ENCODE data around the gene TXNRD1.
"Not testable (repeated sequence)": the region's sequence is repeated elsewhere in the genome, so short reads cannot be mapped to it uniquely, and the experiment has no call there.

The TXNRD1 gene

DNA sequence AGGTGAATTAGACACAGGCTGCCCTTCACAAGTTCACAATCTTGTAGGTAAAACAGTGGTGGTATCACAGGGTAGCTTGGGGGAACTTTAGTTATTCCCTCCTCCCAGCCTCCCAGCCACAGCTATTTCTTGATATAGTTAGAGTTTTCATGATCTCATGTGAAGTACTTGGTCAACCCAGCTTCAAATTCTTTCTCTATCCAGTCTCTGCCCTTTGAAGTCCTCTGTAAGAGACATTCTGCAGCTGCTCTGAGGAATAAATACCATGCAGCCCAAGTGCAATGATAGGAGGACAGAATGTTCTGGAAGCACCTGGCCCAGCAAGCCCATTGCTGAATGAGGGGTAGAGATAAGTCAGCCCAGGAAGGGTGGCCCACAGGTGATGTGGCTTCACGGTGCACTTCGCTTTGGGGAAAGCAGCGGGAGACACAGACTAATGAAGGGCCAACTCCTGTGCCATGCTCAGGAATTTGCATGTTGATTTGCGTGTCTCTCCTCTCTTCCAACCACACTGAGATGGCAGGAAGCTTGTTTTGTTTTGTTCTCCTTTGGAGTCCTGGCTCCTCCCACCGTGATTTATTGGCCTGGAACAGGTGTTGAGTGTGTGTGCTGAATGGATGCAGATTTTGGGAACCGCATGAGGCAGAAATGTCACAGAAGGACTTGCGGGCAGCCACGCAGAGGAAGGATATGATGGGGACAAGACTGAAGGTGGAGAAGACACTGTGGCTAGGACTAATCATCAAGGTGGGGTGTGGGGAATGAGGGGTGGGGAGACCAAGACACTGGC, 8.0 kb upstream of the TXNRD1 start:
- H3K4me3 ChIP-seq, result no peak overlapping the region
- H3K36me3 ChIP-seq, result no peaks in the 10 kb centered on the region
- no peak overlapping the region for H3K4me2 ChIP-seq
- H3K4me1 ChIP-seq, result peaks cover 0 to 4% (median 0%) of the 10 kb centered on the region in 10 experiments; a peak in 1 of 20 replicates
- H3K9me3 ChIP-seq (replicated peaks in 1 of 11), result no peaks in the 10 kb centered on the region
- H3K27me3 ChIP-seq, result no peaks in the 10 kb centered on the region
- TF ChIP-seq Cebpa-rat (IDR thresholded peaks at IDR 0.05), result no peak
- H4K20me1 ChIP-seq, result no peaks in the 10 kb centered on the region
- H3K9ac ChIP-seq, result no peak overlapping the region
- no peak overlapping the region for H3K27ac ChIP-seq

DNA sequence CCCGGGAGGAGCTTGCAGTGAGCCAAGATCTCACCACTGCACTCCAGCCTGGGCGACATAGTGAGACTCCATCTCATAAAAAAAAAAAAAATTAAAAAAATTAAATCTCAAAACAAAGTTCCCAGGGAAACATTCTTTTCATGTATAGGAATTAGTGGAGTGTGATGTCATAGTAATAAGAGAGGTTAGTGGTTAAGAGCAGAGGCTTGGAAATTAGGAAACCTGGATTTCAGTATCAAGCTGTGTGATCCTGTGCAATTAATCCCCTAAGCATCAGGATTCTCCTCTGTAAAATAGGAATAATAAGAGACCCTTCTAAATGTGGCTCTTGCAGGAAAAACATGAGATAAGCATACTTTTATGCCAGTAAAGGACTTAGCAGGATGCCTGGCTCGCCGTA, 3.1 kb upstream of the TXNRD1 start:
- H3K9me3 ChIP-seq (replicated peaks in 1 of 11), result peaks cover 0 to 5% (median 0%) of the 10 kb centered on the region in 11 experiments; a peak in 4 of 22 replicates
- peaks cover 0 to 18% (median 12%) of the 10 kb centered on the region in 11 experiments; a peak in 16 of 22 replicates for H3K27me3 ChIP-seq
- H3K27ac ChIP-seq, result no peak overlapping the region
- no peaks in the 10 kb centered on the region for H4K20me1 ChIP-seq
- peaks cover 0 to 9% (median 6%) of the 10 kb centered on the region in 10 experiments; a peak in 9 of 20 replicates for H3K4me1 ChIP-seq
- H3K9ac ChIP-seq, result no peak overlapping the region
- no peak overlapping the region for H3K4me2 ChIP-seq
- H3K4me3 ChIP-seq, result no peak overlapping the region
- TF ChIP-seq Cebpa-rat (IDR thresholded peaks at IDR 0.05), result no peak
- H3K36me3 ChIP-seq, result no peaks in the 10 kb centered on the region

DNA sequence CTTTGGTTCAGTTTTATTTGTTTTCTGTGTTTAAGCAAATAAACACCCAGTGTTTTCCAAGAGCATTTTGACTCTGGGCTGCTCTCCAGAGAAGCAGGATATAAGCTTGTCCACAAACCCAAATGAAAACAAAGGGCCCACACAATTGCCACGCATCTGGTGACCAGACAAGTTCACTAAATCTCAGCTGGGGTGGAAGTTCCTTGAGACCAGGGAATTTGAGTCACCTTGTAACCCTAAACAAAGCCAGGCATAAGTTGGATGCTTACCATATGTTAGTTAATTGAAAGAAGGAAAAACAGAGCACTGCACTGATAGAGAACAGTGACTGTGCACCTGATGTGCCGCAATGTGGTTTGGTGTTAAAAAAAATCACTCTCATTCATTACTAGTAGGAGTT, 1.6 kb upstream of the TXNRD1 start:
- H3K27ac ChIP-seq, result no peak overlapping the region
- no peak overlapping the region for H3K9ac ChIP-seq
- no peak overlapping the region for H3K4me3 ChIP-seq
- peaks cover 0 to 18% (median 12%) of the 10 kb centered on the region in 11 experiments; a peak in 16 of 22 replicates for H3K27me3 ChIP-seq
- no peak overlapping the region for H3K4me2 ChIP-seq
- no peaks in the 10 kb centered on the region for H4K20me1 ChIP-seq
- peaks cover 2 to 13% (median 9%) of the 10 kb centered on the region in 10 experiments; a peak in 19 of 20 replicates for H3K4me1 ChIP-seq
- H3K9me3 ChIP-seq (replicated peaks in 1 of 11), result peaks cover 0 to 5% (median 0%) of the 10 kb centered on the region in 11 experiments; a peak in 4 of 22 replicates
- no peaks in the 10 kb centered on the region for H3K36me3 ChIP-seq
- no peak for TF ChIP-seq Cebpa-rat (IDR thresholded peaks at IDR 0.05)

DNA sequence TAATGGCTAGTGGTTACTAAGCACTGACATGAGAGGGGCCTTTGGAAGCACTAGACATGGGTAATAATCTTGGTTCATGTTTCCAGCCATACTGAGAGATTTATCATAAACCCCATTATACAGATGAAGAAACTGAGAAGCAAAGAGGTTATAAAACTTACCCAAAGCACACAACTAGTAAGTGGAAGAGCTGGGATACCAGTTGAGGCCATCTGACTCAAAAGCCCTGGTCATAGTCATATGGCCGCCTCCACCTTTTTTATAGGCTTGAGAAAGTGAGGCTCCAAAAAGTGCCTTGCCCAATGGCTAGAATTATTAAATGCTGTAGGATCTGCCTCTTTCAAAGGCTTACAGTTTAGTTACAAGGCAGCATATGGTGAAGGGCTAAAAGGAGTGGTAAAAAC, 944 bp downstream of the TXNRD1 start:
- Histone ChIP-seq H3K27me3 (peaks cover 0 to 18% (median 12%) of the 10 kb centered on the region in 11 experiments; a peak in 16 of 22 replicates), H3K9ac (no peak overlapping the region; a peak in 2 of 22 replicates), H3K9me3 (replicated peaks in 1 of 11) (peaks cover 0 to 5% (median 0%) of the 10 kb centered on the region in 11 experiments; a peak in 4 of 22 replicates), H3K27ac (no peak overlapping the region; a peak in 1 of 22 replicates), H3K4me1 (peaks cover 18 to 34% (median 28%) of the 10 kb centered on the region in 10 experiments), H3K4me2 (peak overlapping the region in 9 of 11 experiments; percentile 77 to 93 (median 87); a peak in 14 of 22 replicates), H4K20me1 (no peaks in the 10 kb centered on the region), H3K36me3 (no peaks in the 10 kb centered on the region), H3K4me3 (peak overlapping the region in 3 of 10 experiments; percentile 58 to 72 (median 63); a peak in 4 of 20 replicates)
- no peak for TF ChIP-seq Cebpa-rat (IDR thresholded peaks at IDR 0.05)

DNA sequence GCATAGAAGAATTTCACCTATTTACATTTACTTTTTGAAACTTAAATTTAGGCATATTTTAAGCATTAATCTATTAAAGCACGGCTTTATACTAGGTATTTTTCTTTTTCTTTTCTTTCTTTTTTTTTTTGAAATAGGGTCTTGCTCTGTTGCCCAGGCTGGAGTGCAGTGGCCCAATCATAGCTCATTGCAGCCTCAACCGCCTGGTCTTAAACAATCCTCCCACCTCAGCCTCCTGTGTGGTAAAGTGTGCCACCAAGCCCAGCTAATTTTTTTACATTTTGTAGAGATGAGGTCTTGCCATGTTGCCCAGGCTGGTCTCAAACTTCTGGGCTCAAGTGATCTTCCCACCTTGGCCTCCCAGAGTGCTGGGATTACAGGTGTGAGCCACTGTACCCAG, 2.9 kb downstream of the TXNRD1 start:
- H3K27ac ChIP-seq, result peak overlapping the region in 9 of 11 experiments; percentile 34 to 81 (median 61); a peak in 13 of 22 replicates
- H4K20me1 ChIP-seq; H3K4me3 ChIP-seq; H3K36me3 ChIP-seq; H3K9me3 ChIP-seq (replicated peaks in 1 of 11): not testable (repeated sequence)
- H3K27me3 ChIP-seq, result peaks cover 0 to 18% (median 12%) of the 10 kb centered on the region in 11 experiments; a peak in 16 of 22 replicates
- peak overlapping the region in 8 of 11 experiments; percentile 50 to 79 (median 70); a peak in 10 of 22 replicates for H3K4me2 ChIP-seq
- peaks cover 20 to 36% (median 30%) of the 10 kb centered on the region in 10 experiments for H3K4me1 ChIP-seq
- H3K9ac ChIP-seq, result peak overlapping the region in 2 of 11 experiments; percentile 45 to 62; a peak in 2 of 22 replicates

DNA sequence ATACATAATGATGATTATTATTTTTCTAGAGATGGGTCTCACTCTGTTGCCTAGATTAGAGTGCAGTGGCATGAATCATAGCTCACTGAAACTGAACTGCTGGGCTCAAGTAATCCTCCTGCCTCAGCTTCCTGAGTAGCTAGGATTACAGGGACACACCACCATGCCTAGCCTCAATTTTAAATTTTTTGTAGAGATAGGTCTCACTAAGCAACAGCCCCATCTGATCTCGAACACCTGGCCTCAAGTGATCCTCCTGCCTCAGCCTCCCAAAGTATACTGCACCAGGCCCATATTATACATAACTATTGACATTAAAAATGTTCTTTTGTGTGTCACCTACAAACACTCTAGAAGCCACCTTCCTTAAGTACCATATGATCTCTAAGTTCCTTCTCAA, 3.4 kb downstream of the TXNRD1 start:
- Histone ChIP-seq H3K4me3 (no peak overlapping the region), H3K9ac (peak overlapping the region in 3 of 11 experiments; percentile 22 to 62 (median 45); a peak in 3 of 22 replicates), H3K27ac (peak overlapping the region in 9 of 11 experiments; percentile 34 to 81 (median 61); a peak in 18 of 22 replicates), H3K4me2 (peak overlapping the region; percentile 48 to 79 (median 70); a peak in 20 of 22 replicates), H3K4me1 (peaks cover 23 to 40% (median 34%) of the 10 kb centered on the region in 10 experiments), H4K20me1 (no peaks in the 10 kb centered on the region), H3K27me3 (peaks cover 0 to 18% (median 12%) of the 10 kb centered on the region in 11 experiments; a peak in 16 of 22 replicates), H3K9me3 (replicated peaks in 1 of 11) (peaks cover 0 to 5% (median 0%) of the 10 kb centered on the region in 11 experiments; a peak in 4 of 22 replicates), H3K36me3 (no peaks in the 10 kb centered on the region)
- no peak for TF ChIP-seq Cebpa-rat (IDR thresholded peaks at IDR 0.05)

DNA sequence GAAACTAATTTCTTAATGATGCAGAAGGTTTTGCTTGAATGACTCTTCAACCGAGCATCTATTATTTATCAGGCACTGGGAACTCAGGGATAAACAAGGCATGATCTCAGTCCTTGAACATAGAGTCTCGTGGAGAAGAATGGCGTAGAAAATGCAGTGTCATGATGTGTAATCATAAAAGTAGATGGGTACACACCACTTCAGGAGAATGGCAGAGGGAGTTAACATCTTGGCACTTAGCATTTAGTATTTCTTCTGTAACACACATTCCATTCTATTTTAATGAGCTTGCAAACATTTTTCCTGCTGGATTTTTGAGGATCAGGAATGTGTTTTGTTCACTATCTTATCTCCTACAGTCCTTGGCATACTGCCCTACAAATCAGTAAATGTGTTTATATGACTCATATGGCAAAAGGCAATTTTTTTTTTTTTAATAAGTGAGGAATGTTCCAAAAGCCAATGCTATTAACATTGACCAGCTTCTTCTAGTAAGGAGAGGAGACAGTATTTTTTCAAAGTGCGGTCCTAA, 3.8 kb downstream of the TXNRD1 start:
- Histone ChIP-seq H3K36me3 (no peaks in the 10 kb centered on the region), H3K27ac (peak overlapping the region in 9 of 11 experiments; percentile 34 to 81 (median 61); a peak in 16 of 22 replicates), H3K4me2 (peak overlapping the region; percentile 48 to 79 (median 70)), H3K4me3 (no peak overlapping the region), H3K27me3 (peaks cover 0 to 18% (median 12%) of the 10 kb centered on the region in 11 experiments; a peak in 16 of 22 replicates), H3K9ac (peak overlapping the region in 6 of 11 experiments; percentile 22 to 62 (median 39); a peak in 6 of 22 replicates), H3K4me1 (peaks cover 23 to 45% (median 39%) of the 10 kb centered on the region in 10 experiments), H3K9me3 (replicated peaks in 1 of 11) (peaks cover 0 to 5% (median 0%) of the 10 kb centered on the region in 11 experiments; a peak in 4 of 22 replicates), H4K20me1 (no peaks in the 10 kb centered on the region)
- no peak for TF ChIP-seq Cebpa-rat (IDR thresholded peaks at IDR 0.05)

DNA sequence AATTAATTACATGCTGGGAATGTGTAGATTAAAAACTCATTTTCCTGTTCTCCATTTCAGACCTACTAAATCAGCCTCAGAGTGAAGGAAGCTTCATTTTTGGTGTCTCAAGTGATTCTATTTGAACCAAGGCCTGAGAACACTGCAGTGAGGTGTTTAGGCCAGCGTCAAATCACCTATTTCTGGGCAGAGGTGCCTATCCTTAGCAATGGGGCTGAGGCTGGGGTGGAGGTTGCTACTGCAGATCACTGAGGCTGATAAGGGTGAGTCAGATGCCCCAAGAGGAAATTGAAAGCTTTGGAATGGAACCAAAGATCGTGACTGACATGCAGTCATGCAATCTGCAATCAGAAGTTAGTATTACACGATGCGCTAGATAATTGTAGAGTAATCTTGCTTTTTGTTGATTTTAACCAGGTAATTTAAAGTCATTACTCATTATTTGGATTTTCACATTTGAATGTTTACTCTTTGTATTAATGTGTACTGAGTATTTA, 4.4 kb downstream of the TXNRD1 start:
- TF ChIP-seq Cebpa-rat (IDR thresholded peaks at IDR 0.05), result peak in 1 of 11 experiments; percentile 56; a peak in 1 of 22 replicates
- Histone ChIP-seq H3K9me3 (replicated peaks in 1 of 11) (peaks cover 0 to 5% (median 0%) of the 10 kb centered on the region in 11 experiments; a peak in 5 of 22 replicates), H3K4me1 (peaks cover 23 to 46% (median 40%) of the 10 kb centered on the region in 10 experiments), H4K20me1 (no peaks in the 10 kb centered on the region), H3K4me3 (no peak overlapping the region), H3K4me2 (peak overlapping the region; percentile 48 to 79 (median 70)), H3K9ac (peak overlapping the region in 6 of 11 experiments; percentile 4 to 62 (median 39); a peak in 6 of 22 replicates), H3K27me3 (peaks cover 0 to 18% (median 12%) of the 10 kb centered on the region in 11 experiments; a peak in 16 of 22 replicates), H3K36me3 (no peaks in the 10 kb centered on the region), H3K27ac (peak overlapping the region in 9 of 11 experiments; percentile 34 to 81 (median 61); a peak in 15 of 22 replicates)
